WTC11 (cell line): Measurements from ENCODE around the gene TCEAL9.

ENCODE experiments used
- AFF4 ChIP-seq: sonication (generic); formaldehyde crosslinking; IDR thresholded peaks from 2 replicates; pipeline ENCODE4 v1.8.1; 2023; ENCODE audit warnings: mild to moderate bottlenecking, missing genetic modification reagents, borderline replicate concordance
- ARID4B ChIP-seq: sonication (generic); formaldehyde crosslinking; IDR thresholded peaks from 2 replicates; pipeline ENCODE4 v1.8.0; 2023; ENCODE audit warnings: missing genetic modification reagents, mild to moderate bottlenecking, borderline replicate concordance
- ATF2 ChIP-seq: sonication (generic); formaldehyde crosslinking; IDR thresholded peaks from 2 replicates; pipeline ENCODE4 v1.8.1; 2022; ENCODE audit warnings: low read depth, missing genetic modification reagents, borderline replicate concordance
- ATF3 ChIP-seq: sonication (generic); formaldehyde crosslinking; conservative IDR thresholded peaks from 2 replicates; pipeline ENCODE4 v1.8.1; 2022; ENCODE audit warnings: mild to moderate bottlenecking, missing genetic modification reagents
- CTCF ChIP-seq: fragments of 200-600 bp; IDR thresholded peaks from 2 replicates; pipeline ENCODE4 v1.8.0; 2022; ENCODE audit warnings: antibody characterized with exemption
- FOXP4 ChIP-seq: sonication (generic); formaldehyde crosslinking; IDR thresholded peaks from 2 replicates; pipeline ENCODE4 v1.8.0; 2022; ENCODE audit warnings: mild to moderate bottlenecking, missing genetic modification reagents
- USF1 ChIP-seq: sonication (generic); formaldehyde crosslinking; IDR thresholded peaks from 2 replicates; pipeline ENCODE4 v1.8.0; 2022; ENCODE audit warnings: mild to moderate bottlenecking, missing genetic modification reagents
- ZNF138 ChIP-seq: sonication (generic); formaldehyde crosslinking; conservative IDR thresholded peaks from 2 replicates; pipeline ENCODE4 v1.8.1; 2022; ENCODE audit warnings: mild to moderate bottlenecking, moderate library complexity, missing genetic modification reagents
- ZNF232 ChIP-seq: sonication (generic); formaldehyde crosslinking; IDR thresholded peaks from 2 replicates; pipeline ENCODE4 v1.8.0; 2022; ENCODE audit warnings: mild to moderate bottlenecking, missing genetic modification reagents
- ZNF416 ChIP-seq: fragments of 250-450 bp; sonication (Bioruptor Pico); IDR thresholded peaks from 2 replicates; pipeline ENCODE4 v1.9.0; 2021; ENCODE audit warnings: mild to moderate bottlenecking, inconsistent platforms
- ZSCAN18 ChIP-seq: fragments of 250-450 bp; sonication (Bioruptor Pico); IDR thresholded peaks from 2 replicates; pipeline ENCODE4 v2.1.2; 2022; ENCODE audit warnings: mild to moderate bottlenecking, moderate library complexity

- TF ChIP-seq USF1 (CRISPR knock-in tag): no peak
- TF ChIP-seq ZNF416 (CRISPR knock-in tag): no peak
- no peak for TF ChIP-seq CTCF
- no peak for TF ChIP-seq ATF3 (CRISPR knock-in tag)
- no peak for TF ChIP-seq AFF4 (CRISPR knock-in tag)
- TF ChIP-seq ZNF232 (CRISPR knock-in tag): no peak
- no peak for TF ChIP-seq ZNF138
- no peak for TF ChIP-seq FOXP4 (CRISPR knock-in tag)
- TF ChIP-seq ATF2 (CRISPR knock-in tag): no peak
- no peak for TF ChIP-seq ZSCAN18
- no peak for TF ChIP-seq ARID4B (CRISPR knock-in tag)
Measured at GRCh38 chrX:103362474-103362873, 6.2 kb downstream of the TCEAL9 start.
